Ishikawa (cell line): ENCODE results near the gene ARID5B.

Experiments
- EP300 ChIP-seq: IDR thresholded peaks from 2 replicates; pipeline ENCODE4 v1.6.1; 2012; ENCODE audit warnings: borderline replicate concordance
- RAD21 ChIP-seq: IDR thresholded peaks from 2 replicates; pipeline ENCODE4 v1.6.1; 2012; ENCODE audit warnings: low read depth
- TAF1 ChIP-seq: IDR thresholded peaks from 2 replicates; pipeline ENCODE4 v1.6.1; 2012; ENCODE audit warnings: low read depth, mild to moderate bottlenecking
- TCF12 ChIP-seq: IDR thresholded peaks from 2 replicates; pipeline ENCODE4 v1.6.1; 2012; ENCODE audit warnings: low read depth
- YY1 ChIP-seq: IDR thresholded peaks from 2 replicates; pipeline ENCODE4 v1.6.1; 2012; ENCODE audit warnings: low read depth
- TF ChIP-seq, protein P1 (sequence below): IDR thresholded peaks from 2 replicates; pipeline ENCODE4 v1.6.1; 2012
- TF ChIP-seq, protein P2 (sequence below): IDR thresholded peaks from 2 replicates; pipeline ENCODE4 v1.6.1; 2012
- TF ChIP-seq, protein P3 (sequence below): IDR thresholded peaks from 2 replicates; pipeline ENCODE4 v1.6.1; 2012; ENCODE audit warnings: low read depth, mild to moderate bottlenecking

DNA sequence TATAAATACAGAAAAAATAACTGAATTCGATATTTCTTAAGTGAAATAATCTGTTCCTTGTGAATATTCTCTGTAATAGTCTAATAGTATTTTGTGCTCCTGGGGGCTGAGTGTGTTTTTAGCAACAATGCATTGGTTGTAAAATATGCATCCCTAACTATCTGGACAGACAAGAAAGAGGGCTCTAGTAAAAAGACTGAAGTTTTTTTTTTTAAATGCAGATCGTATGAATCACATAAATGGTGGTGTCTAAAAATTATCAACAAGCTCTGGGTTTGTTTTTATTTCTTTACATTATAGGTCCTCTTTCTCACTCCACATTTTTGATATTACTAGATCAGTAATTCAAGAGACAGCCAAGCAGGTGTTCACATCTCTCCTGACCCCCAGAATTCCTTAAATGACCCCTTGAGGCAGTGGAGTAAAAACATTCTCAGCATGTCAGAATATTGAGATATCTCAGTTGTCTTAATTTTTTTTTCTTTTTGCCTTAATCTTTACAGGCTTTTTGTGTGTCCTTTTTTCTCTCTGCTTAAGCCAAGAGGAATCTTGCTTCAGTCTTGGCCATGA is 18.2 kb downstream of the ARID5B start:
- TF ChIP-seq, protein P1, sequence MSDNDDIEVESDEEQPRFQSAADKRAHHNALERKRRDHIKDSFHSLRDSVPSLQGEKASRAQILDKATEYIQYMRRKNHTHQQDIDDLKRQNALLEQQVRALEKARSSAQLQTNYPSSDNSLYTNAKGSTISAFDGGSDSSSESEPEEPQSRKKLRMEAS: no peak
- TF ChIP-seq, protein P2, sequence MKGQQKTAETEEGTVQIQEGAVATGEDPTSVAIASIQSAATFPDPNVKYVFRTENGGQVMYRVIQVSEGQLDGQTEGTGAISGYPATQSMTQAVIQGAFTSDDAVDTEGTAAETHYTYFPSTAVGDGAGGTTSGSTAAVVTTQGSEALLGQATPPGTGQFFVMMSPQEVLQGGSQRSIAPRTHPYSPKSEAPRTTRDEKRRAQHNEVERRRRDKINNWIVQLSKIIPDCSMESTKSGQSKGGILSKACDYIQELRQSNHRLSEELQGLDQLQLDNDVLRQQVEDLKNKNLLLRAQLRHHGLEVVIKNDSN: no peak
- TF ChIP-seq RAD21 (no peak), TCF12 (no peak), TAF1 (no peak), EP300 (no peak), YY1 (no peak)
- TF ChIP-seq, protein P3, sequence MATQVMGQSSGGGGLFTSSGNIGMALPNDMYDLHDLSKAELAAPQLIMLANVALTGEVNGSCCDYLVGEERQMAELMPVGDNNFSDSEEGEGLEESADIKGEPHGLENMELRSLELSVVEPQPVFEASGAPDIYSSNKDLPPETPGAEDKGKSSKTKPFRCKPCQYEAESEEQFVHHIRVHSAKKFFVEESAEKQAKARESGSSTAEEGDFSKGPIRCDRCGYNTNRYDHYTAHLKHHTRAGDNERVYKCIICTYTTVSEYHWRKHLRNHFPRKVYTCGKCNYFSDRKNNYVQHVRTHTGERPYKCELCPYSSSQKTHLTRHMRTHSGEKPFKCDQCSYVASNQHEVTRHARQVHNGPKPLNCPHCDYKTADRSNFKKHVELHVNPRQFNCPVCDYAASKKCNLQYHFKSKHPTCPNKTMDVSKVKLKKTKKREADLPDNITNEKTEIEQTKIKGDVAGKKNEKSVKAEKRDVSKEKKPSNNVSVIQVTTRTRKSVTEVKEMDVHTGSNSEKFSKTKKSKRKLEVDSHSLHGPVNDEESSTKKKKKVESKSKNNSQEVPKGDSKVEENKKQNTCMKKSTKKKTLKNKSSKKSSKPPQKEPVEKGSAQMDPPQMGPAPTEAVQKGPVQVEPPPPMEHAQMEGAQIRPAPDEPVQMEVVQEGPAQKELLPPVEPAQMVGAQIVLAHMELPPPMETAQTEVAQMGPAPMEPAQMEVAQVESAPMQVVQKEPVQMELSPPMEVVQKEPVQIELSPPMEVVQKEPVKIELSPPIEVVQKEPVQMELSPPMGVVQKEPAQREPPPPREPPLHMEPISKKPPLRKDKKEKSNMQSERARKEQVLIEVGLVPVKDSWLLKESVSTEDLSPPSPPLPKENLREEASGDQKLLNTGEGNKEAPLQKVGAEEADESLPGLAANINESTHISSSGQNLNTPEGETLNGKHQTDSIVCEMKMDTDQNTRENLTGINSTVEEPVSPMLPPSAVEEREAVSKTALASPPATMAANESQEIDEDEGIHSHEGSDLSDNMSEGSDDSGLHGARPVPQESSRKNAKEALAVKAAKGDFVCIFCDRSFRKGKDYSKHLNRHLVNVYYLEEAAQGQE: no peak
